Measurements from ENCODE around the gene SEPTIN12.

GRCh38 chr16:4772351-4772750, 15.8 kb downstream of the SEPTIN12 start:
- TF ChIP-seq EP300 (IDR thresholded peaks at IDR 0.05; ENCODE audit: borderline replicate concordance): no peak
- no peak for TF ChIP-seq TEAD4 (IDR thresholded peaks at IDR 0.05)
- no peak for TF ChIP-seq RAD21 (IDR thresholded peaks at IDR 0.05; ENCODE audit: low read depth)
- TF ChIP-seq REST (IDR thresholded peaks at IDR 0.05; ENCODE audit: low read depth): no peak
- no peak for TF ChIP-seq CEBPB (IDR thresholded peaks at IDR 0.05)
